T-helper 17 cell (primary cell): Measurements from ENCODE around the gene TIFAB. TPM values are rescaled to one million over a fixed set of nuclear protein-coding genes. Genes with fewer than 3 reads are reported as not detected.

ENCODE experiments used
- ATAC-seq: fragments of 150-1000 bp; cut with Tn5 transposase; 2 replicates; pipeline ENCODE4 v1.10.0; 2021; ENCODE audit warnings: mild to moderate bottlenecking, moderate library complexity
- DNase-seq, 3 donors: peaks; one replicate each; pipeline versions ENCODE4 v3.0.0 to v3.0.0-alpha.2; 2020 to 2021
- H3K9me3 ChIP-seq: one replicate; pipeline ENCODE4 v1.7.0; 2013; ENCODE audit warnings: low read length, mild to moderate bottlenecking; ENCODE audit not compliant: control insufficient read depth, poor library complexity, severe bottlenecking
- H3K27ac Mint-ChIP-seq: one replicate; pipeline ENCODE4 v1.8.0; 2022; ENCODE audit warnings: mild to moderate bottlenecking, moderate library complexity, mixed read lengths
- H3K27me3 Mint-ChIP-seq: one replicate; pipeline ENCODE4 v1.8.0; 2022; ENCODE audit warnings: mixed read lengths
- H3K36me3 Mint-ChIP-seq: one replicate; pipeline ENCODE4 v1.8.0; 2022; ENCODE audit warnings: low read depth, mixed read lengths
- H3K4me1 Mint-ChIP-seq: one replicate; pipeline ENCODE4 v1.8.0; 2022; ENCODE audit warnings: mild to moderate bottlenecking, mixed read lengths
- H3K4me3 Mint-ChIP-seq: one replicate; pipeline ENCODE4 v1.8.0; 2022; ENCODE audit warnings: mild to moderate bottlenecking, moderate library complexity, mixed read lengths
- total RNA-seq, 4 donors: library from RNA in 2 of 4; stranded (reverse) in 2 of 4; gene quantifications; one replicate each; pipeline ENCODE4 v1.2.3 and lab custom pipeline; 2022 to 2026

The TIFAB gene
- total RNA-seq, 2 donors from 2014 or later, result 0.13 TPM; not detected in 1

GRCh38 chr5:135488727-135489465 is 36.7 kb upstream of the TIFAB start:
- no peaks in the 10 kb centered on the region for H3K9me3 ChIP-seq
- peaks cover 4% of the 10 kb centered on the region for H3K4me1 Mint-ChIP-seq
- no peak for DNase-seq
- no peak overlapping the region for H3K4me3 Mint-ChIP-seq
- peaks cover 80% of the 10 kb centered on the region for H3K27me3 Mint-ChIP-seq
- H3K27ac Mint-ChIP-seq, result no peak overlapping the region
- peaks cover 6% of the 10 kb centered on the region for H3K36me3 Mint-ChIP-seq
- ATAC-seq, result no peak

GRCh38 chr5:135487839-135488514 is 35.8 kb upstream of the TIFAB start:
- DNase-seq (no peak), ATAC-seq (no peak)
- Mint-ChIP-seq H3K4me1 (peaks cover 4% of the 10 kb centered on the region), H3K27ac (no peak overlapping the region), H3K36me3 (peaks cover 6% of the 10 kb centered on the region), H3K27me3 (peaks cover 79% of the 10 kb centered on the region), H3K4me3 (no peak overlapping the region)
- H3K9me3 ChIP-seq, result no peaks in the 10 kb centered on the region

GRCh38 chr5:135487037-135487395 is 34.9 kb upstream of the TIFAB start:
- Mint-ChIP-seq H3K4me1 (peaks cover 4% of the 10 kb centered on the region), H3K27ac (no peak overlapping the region), H3K4me3 (peak overlapping the region; percentile 32), H3K27me3 (peaks cover 71% of the 10 kb centered on the region), H3K36me3 (peaks cover 6% of the 10 kb centered on the region)
- H3K9me3 ChIP-seq, result no peaks in the 10 kb centered on the region
- DNase-seq (no peak), ATAC-seq (no peak)

GRCh38 chr5:135486131-135487036 is 34.2 kb upstream of the TIFAB start:
- no peak for DNase-seq
- peaks cover 4% of the 10 kb centered on the region for H3K4me1 Mint-ChIP-seq
- H3K36me3 Mint-ChIP-seq, result peaks cover 6% of the 10 kb centered on the region
- no peak overlapping the region for H3K27ac Mint-ChIP-seq
- ATAC-seq, result no peak
- no peaks in the 10 kb centered on the region for H3K9me3 ChIP-seq
- H3K4me3 Mint-ChIP-seq, result peak overlapping the region; percentile 32
- H3K27me3 Mint-ChIP-seq, result peaks cover 71% of the 10 kb centered on the region

- H3K4me3 Mint-ChIP-seq, result no peak overlapping the region
- peaks cover 4% of the 10 kb centered on the region for H3K36me3 Mint-ChIP-seq
- H3K27ac Mint-ChIP-seq, result no peak overlapping the region
- H3K9me3 ChIP-seq, result no peaks in the 10 kb centered on the region
- peaks cover 2% of the 10 kb centered on the region for H3K4me1 Mint-ChIP-seq
- DNase-seq (no peak), ATAC-seq (no peak)
- H3K27me3 Mint-ChIP-seq, result peaks cover 57% of the 10 kb centered on the region
Observed at GRCh38 chr5:135484674-135485086, 32.5 kb upstream of the TIFAB start.

GRCh38 chr5:135483254-135483653 is 31.1 kb upstream of the TIFAB start:
- H3K4me1 Mint-ChIP-seq, result peaks cover 2% of the 10 kb centered on the region
- ATAC-seq (no peak), DNase-seq (no peak)
- H3K4me3 Mint-ChIP-seq, result no peak overlapping the region
- peaks cover 57% of the 10 kb centered on the region for H3K27me3 Mint-ChIP-seq
- H3K9me3 ChIP-seq, result no peaks in the 10 kb centered on the region
- H3K36me3 Mint-ChIP-seq, result peaks cover 4% of the 10 kb centered on the region
- H3K27ac Mint-ChIP-seq, result no peak overlapping the region

GRCh38 chr5:135482381-135482933 is 30.3 kb upstream of the TIFAB start:
- H3K4me3 Mint-ChIP-seq, result no peak overlapping the region
- peaks cover 2% of the 10 kb centered on the region for H3K36me3 Mint-ChIP-seq
- no peak overlapping the region for H3K27ac Mint-ChIP-seq
- DNase-seq (no peak), ATAC-seq (no peak)
- peaks cover 54% of the 10 kb centered on the region for H3K27me3 Mint-ChIP-seq
- no peaks in the 10 kb centered on the region for H3K4me1 Mint-ChIP-seq
- no peaks in the 10 kb centered on the region for H3K9me3 ChIP-seq

- no peak overlapping the region for H3K27ac Mint-ChIP-seq
Observed at GRCh38 chr5:135481909-135482311, 29.8 kb upstream of the TIFAB start.

GRCh38 chr5:135481387-135481786 is 29.2 kb upstream of the TIFAB start:
- ATAC-seq (no peak), DNase-seq (no peak)
- no peak overlapping the region for H3K27ac Mint-ChIP-seq
- H3K4me3 Mint-ChIP-seq, result no peak overlapping the region
- H3K9me3 ChIP-seq, result no peaks in the 10 kb centered on the region
- H3K27me3 Mint-ChIP-seq, result peaks cover 51% of the 10 kb centered on the region
- H3K36me3 Mint-ChIP-seq, result no peaks in the 10 kb centered on the region
- no peaks in the 10 kb centered on the region for H3K4me1 Mint-ChIP-seq

More at GRCh38 chr5:135481909-135482311, 29.8 kb upstream of the TIFAB start:
- DNase-seq, result no peak
- H3K36me3 Mint-ChIP-seq, result peaks cover 2% of the 10 kb centered on the region
- H3K9me3 ChIP-seq, result no peaks in the 10 kb centered on the region
- H3K4me1 Mint-ChIP-seq, result no peaks in the 10 kb centered on the region
- H3K4me3 Mint-ChIP-seq, result no peak overlapping the region
- no peak for ATAC-seq
- H3K27me3 Mint-ChIP-seq, result peaks cover 51% of the 10 kb centered on the region

- H3K4me1 Mint-ChIP-seq, result no peaks in the 10 kb centered on the region
- H3K4me3 Mint-ChIP-seq, result no peak overlapping the region
- peaks cover 46% of the 10 kb centered on the region for H3K27me3 Mint-ChIP-seq
- ATAC-seq (no peak), DNase-seq (no peak)
- no peaks in the 10 kb centered on the region for H3K36me3 Mint-ChIP-seq
- H3K9me3 ChIP-seq, result no peaks in the 10 kb centered on the region
- H3K27ac Mint-ChIP-seq, result no peak overlapping the region
Observed at GRCh38 chr5:135480511-135480910, 28.4 kb upstream of the TIFAB start.

- no peak for DNase-seq
- H3K9me3 ChIP-seq, result no peaks in the 10 kb centered on the region
- no peak overlapping the region for H3K27ac Mint-ChIP-seq
- no peak for ATAC-seq
- H3K4me1 Mint-ChIP-seq, result no peaks in the 10 kb centered on the region
- no peaks in the 10 kb centered on the region for H3K36me3 Mint-ChIP-seq
- no peak overlapping the region for H3K4me3 Mint-ChIP-seq
- H3K27me3 Mint-ChIP-seq, result peaks cover 48% of the 10 kb centered on the region
Observed at GRCh38 chr5:135478938-135479337, 26.8 kb upstream of the TIFAB start.

- Mint-ChIP-seq H3K36me3 (no peaks in the 10 kb centered on the region), H3K4me1 (no peaks in the 10 kb centered on the region), H3K27me3 (peaks cover 48% of the 10 kb centered on the region), H3K4me3 (no peak overlapping the region), H3K27ac (no peak overlapping the region)
- DNase-seq, result no peak
- no peaks in the 10 kb centered on the region for H3K9me3 ChIP-seq
- no peak for ATAC-seq
Observed at GRCh38 chr5:135477613-135478066, 25.5 kb upstream of the TIFAB start.
